Peyer's patch (tissue), 4 donors: ENCODE results near the gene KRT77. TPM values are rescaled to one million over a fixed set of nuclear protein-coding genes. Genes with fewer than 3 reads are reported as not detected.

Source experiments
- DNase-seq, 3 donors: peaks; one replicate each; pipeline ENCODE4 v3.0.0-alpha.2; 2017 to 2019
- H3K27ac ChIP-seq, 4 donors: fragments of 200-600 bp; sonication (generic); one replicate each; pipeline ENCODE4 v1.5.1; 2016 to 2019
- H3K27me3 ChIP-seq, 2 donors: fragments of 200-600 bp; sonication (generic); one replicate each; pipeline ENCODE4 v1.5.1; 2019
- H3K36me3 ChIP-seq, 3 donors: fragments of 200-600 bp; sonication (generic); one replicate each; pipeline ENCODE4 v1.5.1; 2016 to 2019
- H3K4me1 ChIP-seq, 4 donors: fragments of 200-600 bp; sonication (generic); one replicate each; pipeline ENCODE4 v1.5.1; 2016 to 2019
- H3K4me3 ChIP-seq, 4 donors: fragments of 200-600 bp; sonication (generic); 1 replicate in 3 of 4; 2 replicates in 1 of 4; pipeline ENCODE4 v1.5.1; 2016 to 2019; ENCODE audit warnings: mild to moderate bottlenecking in 1 of 4
- H3K9me3 ChIP-seq, 4 donors: fragments of 200-600 bp; sonication (generic); one replicate each; pipeline ENCODE4 v1.5.1; 2016 to 2019; ENCODE audit warnings: mild to moderate bottlenecking in 1 of 4
- CTCF ChIP-seq, 6 experiments: fragments of 450-650 bp in 4 of 6; fragments of 200-600 bp in 2 of 6; sonication (generic) in 1 of 6; IDR thresholded peaks; one replicate each; pipeline ENCODE4 v1.5.1; 2017 to 2019; ENCODE audit warnings: antibody characterized with exemption in 6 of 6, mild to moderate bottlenecking in 3 of 6, moderate library complexity in 1 of 6
- POLR2A ChIP-seq, 2 donors: fragments of 450-650 bp; IDR thresholded peaks; one replicate each; pipeline ENCODE4 v1.5.1; 2017; ENCODE audit warnings: antibody characterized with exemption in 2 of 2, mild to moderate bottlenecking in 2 of 2, moderate library complexity in 2 of 2
- total RNA-seq, 4 donors: library from RNA; depleted of rRNA; stranded (reverse); fragments of >200 nt; gene quantifications; one replicate each; pipeline ENCODE4 v1.1.0, GENCODE V29; 2016

Gene KRT77
- total RNA-seq, 4 donors from 2014 or later, result not detected

- no peak for DNase-seq
- Histone ChIP-seq H3K27me3 (no peaks in the 10 kb centered on the region), H3K4me1 (no peaks in the 10 kb centered on the region), H3K9me3 (no peaks in the 10 kb centered on the region), H3K4me3 (no peak overlapping the region), H3K36me3 (no peaks in the 10 kb centered on the region), H3K27ac (no peak overlapping the region)
- TF ChIP-seq POLR2A (IDR thresholded peaks at IDR 0.05), result no peak
- TF ChIP-seq CTCF (IDR thresholded peaks at IDR 0.05), result no peak
Observed at GRCh38 chr12:52703878-52704277, 554 bp upstream of the KRT77 start.

GRCh38 chr12:52702338-52702737 lies 986 bp downstream of the KRT77 start:
- Histone ChIP-seq H3K27me3 (no peaks in the 10 kb centered on the region), H3K9me3 (no peaks in the 10 kb centered on the region), H3K36me3 (no peaks in the 10 kb centered on the region), H3K4me3 (no peak overlapping the region), H3K4me1 (no peaks in the 10 kb centered on the region), H3K27ac (no peak overlapping the region)
- no peak for TF ChIP-seq POLR2A (IDR thresholded peaks at IDR 0.05)
- TF ChIP-seq CTCF (IDR thresholded peaks at IDR 0.05), result no peak
- DNase-seq, result no peak

GRCh38 chr12:52701281-52701680 lies 2.0 kb downstream of the KRT77 start:
- no peak for DNase-seq
- Histone ChIP-seq H3K27ac (no peak overlapping the region), H3K4me3 (no peak overlapping the region), H3K36me3 (no peaks in the 10 kb centered on the region), H3K4me1 (no peaks in the 10 kb centered on the region), H3K27me3 (no peaks in the 10 kb centered on the region), H3K9me3 (no peaks in the 10 kb centered on the region)
- TF ChIP-seq POLR2A (IDR thresholded peaks at IDR 0.05), result no peak
- no peak for TF ChIP-seq CTCF (IDR thresholded peaks at IDR 0.05)

- TF ChIP-seq CTCF (IDR thresholded peaks at IDR 0.05) (no peak), POLR2A (IDR thresholded peaks at IDR 0.05) (no peak)
- no peaks in the 10 kb centered on the region for H3K27me3 ChIP-seq
- DNase-seq, result no peak
- H3K4me3 ChIP-seq, result no peak overlapping the region
- H3K4me1 ChIP-seq, result no peaks in the 10 kb centered on the region
- H3K36me3 ChIP-seq, result no peaks in the 10 kb centered on the region
- H3K9me3 ChIP-seq, result no peaks in the 10 kb centered on the region
- no peak overlapping the region for H3K27ac ChIP-seq
Observed at GRCh38 chr12:52699960-52700359, 3.4 kb downstream of the KRT77 start.

GRCh38 chr12:52699373-52699772 lies 4.0 kb downstream of the KRT77 start:
- no peak for TF ChIP-seq POLR2A (IDR thresholded peaks at IDR 0.05)
- TF ChIP-seq CTCF (IDR thresholded peaks at IDR 0.05), result no peak
- Histone ChIP-seq H3K27me3 (no peaks in the 10 kb centered on the region), H3K4me1 (no peaks in the 10 kb centered on the region), H3K4me3 (no peak overlapping the region), H3K27ac (no peak overlapping the region), H3K36me3 (no peaks in the 10 kb centered on the region), H3K9me3 (no peaks in the 10 kb centered on the region)
- DNase-seq, result no peak

GRCh38 chr12:52698651-52699340 lies 4.5 kb downstream of the KRT77 start:
- H3K27me3 ChIP-seq, result no peaks in the 10 kb centered on the region
- TF ChIP-seq POLR2A (IDR thresholded peaks at IDR 0.05) (no peak), CTCF (IDR thresholded peaks at IDR 0.05) (no peak)
- no peaks in the 10 kb centered on the region for H3K4me1 ChIP-seq
- no peak overlapping the region for H3K27ac ChIP-seq
- H3K36me3 ChIP-seq, result no peaks in the 10 kb centered on the region
- DNase-seq, result no peak
- H3K9me3 ChIP-seq, result no peaks in the 10 kb centered on the region
- no peak overlapping the region for H3K4me3 ChIP-seq
